GM18507 (cell line): ENCODE measurements around the gene GATA5.

Experiments used
- DNase-seq: peaks from one replicate; pipeline ENCODE4 v3.0.0; 2011; ENCODE audit warnings: low read depth; ENCODE audit not compliant: insufficient read length; ENCODE audit errors: extremely low spot score
- FAIRE-seq: peaks from 2 replicates; lab custom pipeline; 2011; peaks lifted over from hg19 to GRCh38; lab: Jason Lieb, UNC

Gene GATA5

DNA sequence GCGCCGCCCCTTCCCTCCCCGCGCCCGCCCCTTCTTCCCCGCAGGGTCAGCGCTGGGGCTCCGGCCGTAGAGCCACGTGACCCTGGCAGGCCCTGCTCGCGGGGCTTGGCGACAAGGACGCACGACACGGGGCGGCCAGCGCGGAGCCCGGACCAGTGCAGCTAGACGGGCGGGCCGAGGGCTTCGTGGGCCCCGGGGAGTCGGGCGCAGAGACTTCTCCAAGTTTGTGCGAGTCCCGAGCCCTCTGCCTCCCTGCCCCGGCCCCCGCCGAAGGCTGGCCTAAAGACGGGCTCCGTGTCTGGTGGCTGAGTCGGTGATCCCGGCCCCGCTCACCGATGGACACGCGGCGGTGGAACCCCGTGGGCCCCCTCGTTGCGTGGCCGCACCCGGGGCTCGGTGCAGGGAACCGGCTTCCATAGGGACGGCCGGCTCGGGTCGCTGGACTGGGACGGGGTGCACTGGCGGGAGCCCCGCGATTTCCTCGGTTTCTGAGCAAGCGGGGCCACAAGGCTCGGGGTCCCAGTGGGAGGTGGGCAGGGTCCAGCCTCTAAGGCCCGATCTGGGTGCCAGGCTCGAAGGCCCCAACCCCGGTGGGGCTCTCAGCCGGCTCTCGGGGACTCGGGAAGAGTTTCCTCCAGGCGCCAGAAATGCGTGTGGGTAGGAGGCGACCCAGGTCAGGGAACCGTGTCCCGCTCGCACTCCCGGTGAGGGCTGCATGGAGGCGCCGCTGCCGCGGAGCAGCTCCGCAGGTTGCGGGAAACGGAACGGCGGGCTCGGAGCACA, 452 bp upstream of the GATA5 start:
- FAIRE-seq: no peak
- DNase-seq: no peak

DNA sequence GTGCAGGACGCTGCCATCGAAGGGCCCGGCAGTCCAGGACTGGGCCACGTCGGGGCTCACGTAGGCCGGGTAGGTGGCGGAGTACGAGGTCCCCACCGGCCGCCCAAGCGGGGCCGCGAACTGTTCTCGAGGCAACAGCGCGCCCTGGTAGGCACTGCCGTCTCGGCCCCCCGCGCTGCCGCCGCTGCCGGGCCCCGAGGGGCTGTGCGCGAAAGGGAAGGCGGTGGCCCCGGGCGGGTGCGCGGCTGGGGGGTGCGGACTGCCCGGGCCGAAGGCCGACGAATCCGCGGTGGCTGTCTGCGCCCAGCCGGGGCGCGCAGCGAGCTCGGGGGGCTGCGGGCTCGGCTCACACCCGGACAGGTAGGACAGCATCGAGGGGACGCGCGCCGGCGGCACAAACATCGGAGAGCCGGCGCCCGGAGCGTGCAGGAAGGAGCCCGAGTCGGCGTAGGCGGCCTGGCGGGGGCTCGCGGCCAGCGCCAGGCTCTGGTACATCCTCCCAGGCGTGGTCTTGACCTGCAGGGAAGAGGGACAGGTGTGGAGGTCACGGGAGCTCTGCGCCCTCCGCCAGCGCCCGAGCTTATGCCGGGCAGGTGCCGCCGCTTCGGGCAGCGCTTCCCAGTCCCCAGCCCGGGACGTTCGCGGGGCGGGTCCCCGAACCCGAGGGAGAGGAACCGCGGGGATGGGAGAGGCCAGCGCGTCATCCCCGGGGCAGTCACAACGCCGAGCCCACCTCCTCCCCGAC, 596 bp downstream of the GATA5 start:
- DNase-seq (no peak), FAIRE-seq (no peak)

DNA sequence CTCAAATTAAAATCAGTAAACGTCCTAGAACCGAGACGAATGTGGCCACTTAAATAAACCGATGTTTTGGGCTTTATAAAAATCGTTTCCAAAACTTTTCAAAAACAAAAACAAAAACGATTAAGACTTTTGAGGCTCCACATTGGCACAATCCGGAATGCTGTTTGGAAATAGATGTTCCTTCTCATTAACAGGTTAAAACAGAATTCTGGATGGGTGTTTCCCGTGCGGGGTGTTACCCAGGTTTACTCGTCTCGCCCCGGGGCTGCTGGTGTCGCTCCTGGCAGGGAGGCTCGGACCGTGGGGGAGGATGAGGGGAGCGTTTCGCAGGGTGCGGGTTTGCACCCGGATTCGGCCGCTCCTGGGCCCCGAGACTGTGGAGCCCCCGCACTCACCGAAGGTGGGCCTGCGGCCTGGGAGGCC, 1.2 kb downstream of the GATA5 start:
- DNase-seq: no peak
- FAIRE-seq: no peak

GRCh38 chr20:62473717-62474603, 1.8 kb downstream of the GATA5 start:
- DNase-seq: no peak
- no peak for FAIRE-seq

GRCh38 chr20:62472941-62473585, 2.7 kb downstream of the GATA5 start:
- no peak for DNase-seq
- FAIRE-seq: no peak

- FAIRE-seq (no peak), DNase-seq (no peak)
These were observed 3.5 kb downstream of the GATA5 start for GRCh38 chr20:62472138-62472940.

DNA sequence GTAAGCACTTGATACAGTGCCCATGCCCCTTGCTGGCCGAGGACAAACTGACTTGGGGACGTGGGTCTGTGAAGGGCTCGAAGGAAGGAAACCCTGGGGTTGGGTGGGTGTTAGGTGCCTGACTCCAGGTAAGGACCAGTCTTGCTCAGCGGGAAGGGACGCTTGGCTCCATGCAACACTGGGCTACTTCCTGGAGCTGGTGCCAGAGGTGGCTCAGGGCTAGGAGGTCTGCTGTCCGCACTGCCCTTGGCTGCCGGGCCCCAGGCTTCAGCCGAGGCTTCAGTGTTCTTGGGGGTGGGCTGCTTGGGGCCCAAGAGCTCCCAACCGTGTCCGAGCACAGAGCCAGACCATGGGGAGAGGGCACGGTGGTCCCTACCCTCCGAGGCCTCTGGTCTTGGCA, 5.3 kb downstream of the GATA5 start:
- no peak for DNase-seq
- no peak for FAIRE-seq

DNA sequence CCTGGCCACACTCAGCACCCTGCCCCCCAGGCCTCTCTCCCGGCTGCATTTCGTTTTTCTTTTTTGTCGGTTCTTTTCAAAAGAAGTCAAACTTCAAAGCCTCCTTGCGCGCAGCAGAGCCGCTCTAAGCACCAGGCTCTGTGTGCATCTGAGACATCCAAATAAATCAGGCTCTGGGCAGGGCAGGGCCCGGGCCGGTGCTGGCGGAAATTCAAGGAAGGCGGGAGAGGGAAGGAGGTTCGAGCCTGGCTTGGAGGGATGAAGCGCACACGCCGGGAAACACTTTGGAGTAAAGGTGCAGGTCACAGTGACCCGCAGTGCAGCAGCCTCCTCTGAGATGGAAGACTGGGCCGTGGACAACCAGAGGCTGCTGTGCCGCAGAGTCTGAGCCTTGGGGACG, 5.8 kb downstream of the GATA5 start:
- no peak for FAIRE-seq

DNA sequence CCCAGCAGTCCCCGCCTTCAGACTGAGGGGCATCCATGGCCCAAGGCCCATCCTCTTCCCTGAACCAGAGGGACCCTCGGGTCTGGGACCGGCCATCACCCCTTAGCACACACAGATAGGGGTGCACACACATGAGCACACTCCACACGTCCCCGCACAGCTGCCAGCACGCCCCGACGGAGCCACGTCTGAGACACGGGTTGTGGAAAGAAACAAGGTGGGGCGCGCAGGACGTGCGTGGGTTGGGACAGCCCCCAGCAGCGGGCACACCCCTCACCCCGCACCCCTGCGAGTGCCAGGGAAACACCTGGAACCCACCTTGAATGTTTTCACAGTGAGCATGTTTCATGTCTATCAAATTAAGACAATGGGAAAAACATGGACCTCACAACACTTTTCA, 6.4 kb downstream of the GATA5 start:
- FAIRE-seq: no peak
- DNase-seq: no peak

More for the DNA sequence above, 5.8 kb downstream of the GATA5 start:
- DNase-seq: no peak

DNA sequence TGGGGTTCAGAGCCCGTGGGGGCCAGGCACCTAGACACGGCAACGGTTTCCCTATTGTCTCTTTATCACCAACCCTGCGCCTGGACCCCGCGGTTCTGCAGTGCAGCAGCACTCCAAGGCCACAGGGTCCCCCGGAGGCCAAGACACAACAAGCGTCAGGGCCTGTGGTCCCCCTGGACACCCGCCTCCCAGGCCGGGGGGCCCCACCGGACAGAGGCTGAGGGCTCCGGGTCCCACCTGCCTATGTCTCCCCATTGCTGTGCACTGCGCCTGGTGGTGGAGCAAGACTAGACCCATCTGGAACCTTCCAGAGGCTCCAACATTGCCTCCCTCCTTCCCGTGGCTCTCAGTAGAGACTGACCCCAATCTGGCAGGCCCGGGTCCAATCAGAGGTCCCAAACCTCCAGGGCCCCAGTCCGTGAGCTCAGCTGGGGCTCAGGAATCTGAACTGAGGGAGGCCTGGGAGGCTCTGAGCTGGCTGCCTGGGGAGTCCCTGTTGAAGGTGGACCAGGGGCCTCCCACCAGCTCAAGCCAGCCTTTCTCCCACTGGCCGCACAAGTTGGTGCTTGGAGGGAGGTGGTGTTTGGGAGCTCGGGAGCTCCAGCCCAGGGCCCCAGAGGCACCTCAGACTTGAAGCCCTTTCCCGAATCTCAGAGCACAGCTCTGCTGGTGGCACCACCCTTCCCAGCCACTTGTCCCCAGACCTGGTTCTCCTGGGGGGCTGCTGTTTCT, 8.8 kb downstream of the GATA5 start:
- FAIRE-seq: no peak

DNA sequence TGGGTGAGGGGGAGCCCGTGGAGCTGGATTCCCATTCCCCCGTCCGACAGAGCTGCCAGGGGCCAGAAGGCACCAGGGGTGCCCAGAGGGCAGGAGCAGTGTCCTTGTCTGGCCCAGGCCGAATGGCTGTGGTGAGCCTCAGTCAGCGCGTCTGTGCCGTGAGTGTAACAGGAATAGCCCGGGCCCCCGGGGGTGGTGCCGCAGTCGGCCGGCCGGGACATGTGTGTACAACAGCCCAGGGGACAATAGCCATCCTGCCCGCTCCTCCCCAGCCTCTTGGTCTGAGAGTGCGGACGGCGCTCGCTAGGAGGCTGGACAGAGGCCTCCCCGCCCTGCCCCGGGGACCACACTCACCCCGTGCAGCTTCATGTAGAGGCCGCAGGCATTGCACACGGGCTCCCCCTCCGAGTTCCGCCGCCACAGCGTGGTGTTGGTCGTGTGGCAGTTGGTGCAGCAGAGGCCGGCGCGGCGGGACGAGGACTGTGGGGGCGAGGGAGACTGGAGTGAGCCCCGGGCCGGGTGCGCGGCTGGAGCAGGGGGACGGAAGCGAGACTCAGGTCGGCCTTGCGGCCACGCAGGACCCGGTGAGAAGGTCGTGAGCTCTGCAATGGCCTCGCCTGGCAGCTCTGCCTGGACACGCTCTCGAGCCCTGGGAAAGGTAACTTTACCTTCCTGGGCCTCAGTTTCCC, 9.6 kb downstream of the GATA5 start:
- DNase-seq: no peak
- no peak for FAIRE-seq

More for the DNA sequence above, 8.8 kb downstream of the GATA5 start:
- no peak for DNase-seq

DNA sequence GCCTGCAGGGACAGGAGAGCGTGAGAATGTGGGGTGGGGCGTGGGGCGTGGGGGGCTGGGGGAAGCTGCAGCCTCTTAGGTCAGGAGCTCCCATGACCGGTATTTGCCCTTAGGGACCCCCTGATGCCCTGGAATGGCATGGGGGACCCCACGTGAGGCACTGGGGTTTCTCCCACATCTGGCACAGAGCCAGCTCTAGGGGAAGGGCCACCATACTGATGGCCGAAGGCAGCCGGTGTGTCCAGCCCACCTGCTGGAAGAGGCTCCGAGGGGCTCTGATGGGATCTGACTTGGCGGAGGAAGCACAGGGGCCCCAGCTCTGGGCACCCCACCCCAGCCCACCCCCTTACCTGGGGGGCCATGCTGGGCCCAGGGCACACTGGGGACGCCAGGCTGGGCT, 10.8 kb downstream of the GATA5 start:
- FAIRE-seq: no peak
- no peak for DNase-seq

GRCh38 chr20:62464425-62464770, 11.4 kb downstream of the GATA5 start:
- no peak for FAIRE-seq

DNA sequence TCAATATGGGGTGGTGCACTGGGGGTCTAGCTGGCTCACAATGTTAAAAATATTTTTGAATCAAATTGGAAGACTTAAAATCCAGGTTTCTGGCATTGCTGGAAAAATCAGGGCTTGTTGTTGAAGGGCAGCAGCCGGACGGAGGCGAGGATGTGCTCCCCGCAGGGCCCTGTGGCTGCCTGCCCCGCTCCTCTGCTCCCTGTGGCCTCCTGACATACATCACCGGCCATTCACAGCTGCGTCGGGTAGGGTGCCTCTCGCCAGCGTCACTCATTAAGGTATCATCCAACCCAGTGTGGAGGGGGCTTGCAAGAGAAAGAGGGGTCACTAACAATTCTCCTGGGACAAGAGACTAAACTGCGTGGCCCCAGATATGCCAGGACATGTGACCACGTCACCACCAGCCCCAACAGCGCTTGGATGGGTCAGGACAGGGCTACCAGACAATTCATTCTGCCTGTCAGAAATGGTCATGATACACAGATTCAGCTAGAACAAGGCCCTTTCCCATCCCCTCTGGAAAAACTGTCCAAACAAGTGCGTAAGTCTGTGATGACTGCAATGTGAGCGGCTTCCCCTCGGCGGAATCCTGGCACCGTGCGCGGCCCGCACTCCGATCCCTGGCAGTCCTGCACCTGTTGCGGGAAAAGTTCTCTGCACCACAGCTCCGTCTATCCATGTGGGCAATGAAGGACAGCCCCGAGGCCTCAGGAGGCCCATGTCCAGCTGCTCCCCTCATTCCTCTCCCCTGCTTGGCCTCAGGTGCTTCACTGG, 12.0 kb downstream of the GATA5 start:
- no peak for FAIRE-seq
- no peak for DNase-seq

More at GRCh38 chr20:62464425-62464770, 11.4 kb downstream of the GATA5 start:
- DNase-seq: no peak

GRCh38 chr20:62462976-62463592, 12.7 kb downstream of the GATA5 start:
- DNase-seq: no peak
- no peak for FAIRE-seq

- DNase-seq (no peak), FAIRE-seq (no peak)
These were observed 14.0 kb downstream of the GATA5 start for GRCh38 chr20:62461834-62462233.

GRCh38 chr20:62461157-62461556, 14.6 kb downstream of the GATA5 start:
- FAIRE-seq: no peak
- no peak for DNase-seq
